Measurements from ENCODE around the gene EGFR.

- TF ChIP-seq CTCF (IDR thresholded peaks at IDR 0.05) (no peak), POLR2A (IDR thresholded peaks at IDR 0.05) (no peak)
Measured at GRCh38 chr7:55073051-55073511, 54.3 kb downstream of the EGFR start.

Measured in heart left ventricle (tissue), 13 donors.